ENCODE data around the gene C1QTNF2.

The C1QTNF2 gene

GRCh38 chr5:160376416-160376815 is 6.0 kb upstream of the C1QTNF2 start:
- H3K27ac ChIP-seq, result no peak overlapping the region
- no peak overlapping the region for H3K4me3 ChIP-seq

- Histone ChIP-seq H3K4me3 (no peak overlapping the region), H3K27ac (no peak overlapping the region)
Measured at GRCh38 chr5:160375701-160376100, 5.3 kb upstream of the C1QTNF2 start.

DNA sequence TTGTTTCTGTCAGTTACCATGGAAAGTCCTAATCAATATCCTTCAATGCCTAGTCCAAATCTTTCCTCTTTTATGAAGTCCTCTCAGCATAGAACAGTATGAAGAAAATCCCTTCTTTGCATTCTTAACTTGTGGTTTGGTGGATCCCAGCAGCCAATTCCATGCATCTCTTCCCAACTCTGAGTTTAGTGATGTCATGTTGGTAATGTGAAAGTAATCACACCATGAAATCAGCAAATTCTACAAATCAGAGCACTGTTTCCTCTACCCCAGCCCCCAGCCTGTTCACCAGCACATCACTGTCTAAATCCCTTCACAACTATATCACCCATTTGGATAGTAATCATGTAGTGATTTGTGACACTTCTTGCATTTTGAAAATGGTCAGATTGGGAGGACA is 4.7 kb upstream of the C1QTNF2 start:
- Histone ChIP-seq H3K4me3 (no peak overlapping the region), H3K27ac (no peak overlapping the region)

GRCh38 chr5:160371294-160371693 is 868 bp upstream of the C1QTNF2 start:
- Histone ChIP-seq H3K27ac (peak overlapping the region in 1 of 21 experiments; percentile 12), H3K4me3 (no peak overlapping the region)

DNA sequence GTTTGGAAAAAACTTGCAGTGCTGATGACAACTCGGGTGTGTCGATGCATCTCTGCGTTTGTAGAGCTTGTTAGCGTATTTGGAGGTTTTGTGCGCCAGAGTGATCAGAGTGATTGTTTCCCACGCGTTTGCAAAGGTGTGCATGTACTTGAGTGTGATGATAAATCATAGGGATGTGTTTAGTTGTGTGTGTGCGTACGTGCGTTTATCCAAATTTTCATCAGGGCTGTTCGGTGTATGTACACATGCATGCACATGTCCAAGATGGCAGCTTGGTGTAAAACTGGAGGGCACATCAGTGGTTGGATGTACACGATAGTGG is 248 bp upstream of the C1QTNF2 start:
- Histone ChIP-seq H3K27ac (peak overlapping the region in 4 of 21 experiments; percentile 47 to 68 (median 56)), H3K4me3 (peak overlapping the region; percentile 35 to 55 (median 44))

GRCh38 chr5:160367885-160368284 is 2.5 kb downstream of the C1QTNF2 start:
- H3K27ac ChIP-seq, result no peak overlapping the region
- H3K4me3 ChIP-seq, result no peak overlapping the region

DNA sequence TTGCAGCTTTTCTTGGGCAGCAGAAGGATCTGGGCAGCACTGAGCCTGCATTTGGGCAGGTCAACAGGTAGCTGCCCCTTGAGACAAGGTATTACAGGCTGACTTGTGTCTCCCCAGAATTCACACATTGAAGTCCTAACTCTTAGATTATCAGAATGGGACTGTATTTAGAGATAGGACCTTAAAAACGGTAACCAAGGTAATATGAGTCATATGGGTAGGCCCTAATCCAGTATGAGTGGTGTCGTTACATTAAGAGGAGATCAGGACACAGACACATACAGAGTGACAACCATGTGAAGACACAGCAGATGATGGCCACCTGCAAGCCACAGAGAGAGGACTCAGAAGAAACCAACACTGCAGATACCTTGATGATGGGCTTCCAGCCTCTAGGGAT is 3.2 kb downstream of the C1QTNF2 start:
- no peak overlapping the region for H3K27ac ChIP-seq
- no peak overlapping the region for H3K4me3 ChIP-seq

GRCh38 chr5:160366230-160366629 is 4.2 kb downstream of the C1QTNF2 start:
- H3K27ac ChIP-seq, result no peak overlapping the region

GRCh38 chr5:160363660-160364395 is 6.6 kb downstream of the C1QTNF2 start:
- Histone ChIP-seq H3K4me3 (no peak overlapping the region), H3K27ac (peak overlapping the region in 16 of 21 experiments; percentile 1 to 71 (median 42))

More at GRCh38 chr5:160366230-160366629, 4.2 kb downstream of the C1QTNF2 start:
- no peak overlapping the region for H3K4me3 ChIP-seq

GRCh38 chr5:160363211-160363610 is 7.2 kb downstream of the C1QTNF2 start:
- H3K27ac ChIP-seq, result peak overlapping the region in 16 of 21 experiments; percentile 1 to 71 (median 42)

GRCh38 chr5:160361624-160362228 is 8.7 kb downstream of the C1QTNF2 start:
- Histone ChIP-seq H3K4me3 (no peak overlapping the region), H3K27ac (no peak overlapping the region)

More at GRCh38 chr5:160363211-160363610, 7.2 kb downstream of the C1QTNF2 start:
- H3K4me3 ChIP-seq, result no peak overlapping the region

DNA sequence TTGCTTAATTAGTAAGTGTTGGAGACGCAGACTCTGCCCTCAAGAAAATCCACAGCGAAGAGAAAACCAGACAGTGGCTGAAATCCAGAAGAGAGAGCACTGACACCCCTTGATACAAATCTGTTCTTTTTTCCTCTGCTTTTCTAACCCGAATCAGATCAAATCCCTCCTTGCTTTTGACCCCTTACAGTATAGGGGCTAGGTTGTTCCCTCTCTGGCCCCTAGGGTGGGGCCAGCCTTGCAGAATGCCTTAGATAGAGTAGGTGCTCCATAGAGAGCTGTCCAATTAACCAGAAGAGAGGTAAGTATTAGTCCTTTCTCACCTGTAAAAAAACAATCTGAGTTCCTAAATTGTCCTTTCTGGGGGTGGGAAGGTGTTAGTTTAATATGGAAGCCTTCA is 10.1 kb downstream of the C1QTNF2 start:
- Histone ChIP-seq H3K27ac (peak overlapping the region in 4 of 21 experiments; percentile 1 to 19 (median 9)), H3K4me3 (no peak overlapping the region)

GRCh38 chr5:160359816-160360215 is 10.6 kb downstream of the C1QTNF2 start:
- H3K27ac ChIP-seq, result peak overlapping the region in 3 of 21 experiments; percentile 1 to 43 (median 19)
- no peak overlapping the region for H3K4me3 ChIP-seq

DNA sequence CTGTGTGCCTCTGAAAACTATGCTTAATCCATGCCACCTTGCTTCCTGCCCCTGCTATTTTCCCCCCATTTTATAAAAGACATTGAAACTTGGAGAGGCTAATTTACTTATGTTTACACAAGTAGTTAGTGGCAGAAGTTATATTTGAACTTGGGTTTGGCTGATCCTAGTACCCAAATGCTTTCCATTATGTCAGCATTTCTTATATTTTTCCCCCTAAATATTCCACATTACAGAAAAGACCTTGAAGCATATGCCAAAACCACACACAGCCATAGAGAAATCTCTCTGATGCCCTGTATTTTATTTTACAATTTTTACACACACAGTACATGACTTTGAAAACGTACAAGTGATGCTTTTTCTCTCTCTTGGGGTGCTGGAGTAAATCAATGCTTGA is 11.2 kb downstream of the C1QTNF2 start:
- H3K27ac ChIP-seq, result peak overlapping the region in 1 of 21 experiments; percentile 19

DNA sequence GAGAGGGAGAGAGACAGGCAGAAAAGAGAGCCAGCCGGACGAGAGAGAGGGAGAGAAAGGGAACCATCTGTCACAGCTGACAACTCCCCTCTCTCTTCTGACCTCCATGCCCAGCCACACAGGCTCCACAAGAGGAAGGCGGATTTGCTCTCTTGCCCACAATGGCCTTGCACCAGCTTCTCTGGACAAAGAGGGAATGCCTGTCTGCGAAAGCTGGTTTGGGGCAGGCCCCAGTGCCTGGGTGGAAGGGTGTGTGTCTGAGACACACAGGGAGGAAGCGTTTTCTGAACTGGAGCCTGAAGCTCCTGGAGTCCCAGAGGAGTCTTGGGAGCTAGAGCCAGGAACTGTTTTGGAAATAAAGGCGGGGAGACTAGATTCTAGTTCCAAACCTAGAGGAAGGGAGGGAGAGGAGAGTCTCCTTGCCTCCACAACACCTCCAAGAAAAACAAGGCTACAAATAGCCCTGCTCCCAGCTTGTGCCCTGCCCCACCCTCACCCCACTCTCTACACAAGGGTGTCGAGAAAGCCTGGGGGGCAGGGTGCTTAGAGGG is 12.5 kb downstream of the C1QTNF2 start:
- H3K27ac ChIP-seq, result peak overlapping the region in 7 of 21 experiments; percentile 1 to 56 (median 43)
- no peak overlapping the region for H3K4me3 ChIP-seq

More for the DNA sequence above, 11.2 kb downstream of the C1QTNF2 start:
- H3K4me3 ChIP-seq, result no peak overlapping the region

DNA sequence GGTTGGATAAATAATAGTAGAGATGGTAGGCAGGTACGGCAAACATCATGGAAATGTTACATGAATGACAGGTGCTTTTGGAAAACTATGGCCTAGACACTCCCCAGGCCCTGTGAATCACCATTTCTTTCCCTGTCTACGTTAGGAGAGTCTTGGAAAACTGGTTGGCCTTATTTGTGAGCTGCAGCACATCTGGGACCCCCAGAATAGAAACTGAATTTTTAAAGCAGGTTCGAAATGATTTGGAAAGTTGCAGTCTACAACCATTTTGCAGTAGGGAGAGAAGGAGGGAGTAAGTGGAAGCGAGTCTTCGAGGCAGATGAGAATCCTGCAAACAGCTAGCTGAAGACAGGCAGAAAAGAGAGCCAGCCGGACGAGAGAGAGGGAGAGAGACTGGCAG is 13.0 kb downstream of the C1QTNF2 start:
- Histone ChIP-seq H3K27ac (peak overlapping the region in 7 of 21 experiments; percentile 1 to 56 (median 43)), H3K4me3 (no peak overlapping the region)

DNA sequence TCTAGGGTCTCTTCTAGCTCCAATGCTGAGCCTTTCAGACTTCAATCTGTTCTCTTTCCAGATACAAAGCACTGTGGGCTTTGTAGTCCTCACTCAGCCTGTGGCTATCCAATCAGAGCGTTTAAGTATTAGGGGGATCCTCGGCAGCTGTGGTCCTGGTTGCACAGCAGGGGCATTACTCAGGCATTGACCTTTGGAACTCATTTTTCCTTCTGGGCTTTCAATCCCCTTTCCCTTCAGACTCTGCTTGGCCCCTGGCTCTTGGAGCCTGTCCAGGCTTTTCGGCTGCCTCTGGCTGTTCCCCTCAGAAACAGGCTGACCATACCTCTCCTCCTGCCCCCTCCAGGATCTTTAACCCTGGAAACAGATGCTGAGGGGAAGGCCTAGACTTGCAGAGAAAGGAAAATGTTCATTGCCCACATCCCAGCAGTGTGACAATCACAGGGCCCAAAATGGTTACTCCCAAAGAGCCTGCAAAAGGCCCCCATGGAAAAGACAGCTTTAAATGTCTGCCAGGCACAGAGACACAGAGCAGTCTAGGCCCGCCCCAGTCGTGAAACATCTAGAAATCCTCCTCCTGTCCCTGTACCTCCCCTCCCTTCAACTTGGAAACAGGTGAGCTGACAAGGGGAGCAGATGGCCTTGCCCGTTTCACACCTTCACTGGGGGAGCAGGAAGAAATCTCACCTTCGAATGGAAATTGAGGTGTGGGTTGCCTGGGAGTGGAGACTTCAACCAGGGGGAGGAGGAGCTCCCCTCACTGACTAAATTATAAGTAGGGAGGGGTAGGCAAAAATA is 13.7 kb downstream of the C1QTNF2 start:
- no peak overlapping the region for H3K4me3 ChIP-seq
- H3K27ac ChIP-seq, result peak overlapping the region in 1 of 21 experiments; percentile 51

DNA sequence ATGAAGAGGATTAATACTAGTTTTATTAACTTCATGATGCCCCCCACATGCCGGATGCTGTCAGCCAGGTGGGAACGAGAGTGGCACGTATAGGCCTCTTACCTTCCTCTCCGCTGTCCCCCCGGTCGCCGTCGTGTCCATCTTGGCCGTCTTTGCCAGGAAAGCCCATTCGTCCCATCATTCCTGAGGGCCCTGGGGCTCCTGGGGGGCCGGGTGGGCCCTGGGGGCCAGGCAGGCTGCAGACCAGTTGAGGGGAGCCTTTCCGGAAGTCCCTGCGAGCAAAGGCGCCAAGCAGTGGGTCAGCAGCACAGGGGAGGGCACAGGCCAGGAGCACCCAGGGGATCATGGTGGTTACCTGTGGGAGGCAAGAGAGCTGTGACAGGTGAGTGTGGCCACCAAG is 15.8 kb downstream of the C1QTNF2 start:
- no peak overlapping the region for H3K27ac ChIP-seq
- no peak overlapping the region for H3K4me3 ChIP-seq

DNA sequence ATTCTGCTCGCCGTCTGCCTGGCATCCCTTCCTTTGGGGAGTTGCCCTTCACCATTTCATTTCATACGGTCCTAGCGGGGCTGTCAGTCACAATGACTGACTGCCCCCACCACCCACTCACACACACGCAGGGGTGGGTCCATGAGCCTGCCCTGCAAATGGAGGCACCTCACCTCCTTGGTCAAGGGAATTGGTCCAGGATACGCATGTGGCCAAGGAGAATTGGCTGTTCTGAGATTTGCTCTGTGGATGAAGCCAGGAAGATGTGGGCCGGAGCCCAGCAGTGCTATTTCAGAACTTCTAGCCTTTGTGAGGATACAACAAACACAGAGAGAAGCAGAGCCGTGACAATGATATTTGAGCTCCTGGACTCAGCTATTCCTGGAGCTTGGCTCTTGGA is 17.0 kb downstream of the C1QTNF2 start:
- H3K4me3 ChIP-seq, result no peak overlapping the region

DNA sequence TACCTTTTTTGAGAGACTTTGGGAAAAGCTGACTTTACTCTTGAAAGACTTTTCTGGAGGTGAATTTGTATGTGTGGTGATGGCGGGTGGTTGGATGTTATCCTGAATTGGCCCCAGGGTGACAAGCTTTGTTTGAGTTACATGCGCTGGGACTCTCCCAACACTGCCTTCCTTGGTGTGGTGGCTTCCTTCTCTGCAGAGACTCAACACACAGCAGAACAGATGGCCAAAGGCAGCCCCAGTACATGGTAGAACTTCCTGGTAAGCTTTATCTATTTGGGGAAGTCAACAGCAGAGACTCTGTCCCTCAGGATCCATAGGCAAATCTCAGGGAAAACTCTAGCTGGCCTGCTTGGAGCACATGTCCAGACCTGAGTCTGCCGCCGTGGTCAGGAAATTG is 18.1 kb downstream of the C1QTNF2 start:
- Histone ChIP-seq H3K27ac (no peak overlapping the region), H3K4me3 (no peak overlapping the region)

More for the DNA sequence above, 17.0 kb downstream of the C1QTNF2 start:
- no peak overlapping the region for H3K27ac ChIP-seq

Data from skin epidermis (tissue), 12 donors.